Stimulated activated CD8-positive, alpha-beta memory T cell treated with anti-CD3 and anti-CD28 coated beads, Interleukin-15, amount 100 ng/mL, for 1 hour (primary cell): Measurements from ENCODE around the gene PRXL2A.
"Not testable (repeated sequence)": the region's sequence is repeated elsewhere in the genome, so short reads cannot be mapped to it uniquely, and the experiment has no call there.

Experiments used
- DNase-seq: peaks from one replicate; pipeline ENCODE4 v3.0.0-alpha.2; 2020; ENCODE audit warnings: low read depth

The PRXL2A gene

GRCh38 chr10:80462299-80462980, 54.1 kb downstream of the PRXL2A start:
- no peak for DNase-seq

- DNase-seq, result no peak
These were observed 54.8 kb downstream of the PRXL2A start for GRCh38 chr10:80462981-80463741.

- no peak for DNase-seq
These were observed 55.5 kb downstream of the PRXL2A start for GRCh38 chr10:80463868-80464267.

GRCh38 chr10:80464557-80465450, 56.5 kb downstream of the PRXL2A start:
- DNase-seq, result no peak

GRCh38 chr10:80465451-80465835, 57.1 kb downstream of the PRXL2A start:
- DNase-seq, result no peak

- no peak for DNase-seq
These were observed 57.7 kb downstream of the PRXL2A start for GRCh38 chr10:80465839-80466590.

- no peak for DNase-seq
These were observed 58.5 kb downstream of the PRXL2A start for GRCh38 chr10:80466724-80467326.

GRCh38 chr10:80468002-80468401, 59.7 kb downstream of the PRXL2A start:
- no peak for DNase-seq

- DNase-seq, result no peak
These were observed 60.6 kb downstream of the PRXL2A start for GRCh38 chr10:80468806-80469421.

- no peak for DNase-seq
These were observed 61.9 kb downstream of the PRXL2A start for GRCh38 chr10:80470266-80470665.

GRCh38 chr10:80471001-80471400, 62.6 kb downstream of the PRXL2A start:
- DNase-seq, result no peak

GRCh38 chr10:80471715-80472233, 63.4 kb downstream of the PRXL2A start:
- no peak for DNase-seq

GRCh38 chr10:80472234-80473095, 64.1 kb downstream of the PRXL2A start:
- no peak for DNase-seq

- no peak for DNase-seq
These were observed 64.8 kb downstream of the PRXL2A start for GRCh38 chr10:80473096-80473657.

GRCh38 chr10:80473692-80474596, 65.6 kb downstream of the PRXL2A start:
- no peak for DNase-seq

- no peak for DNase-seq
These were observed 66.2 kb downstream of the PRXL2A start for GRCh38 chr10:80474597-80474910.

GRCh38 chr10:80474941-80475340, 66.6 kb downstream of the PRXL2A start:
- DNase-seq, result no peak

- not testable (repeated sequence) for DNase-seq
These were observed 67.3 kb downstream of the PRXL2A start for GRCh38 chr10:80475641-80476040.

- DNase-seq, result no peak
These were observed 68.3 kb downstream of the PRXL2A start for GRCh38 chr10:80476685-80477084.
